ENCODE results near the gene MEGF9.
"Not testable (repeated sequence)": the region's sequence is repeated elsewhere in the genome, so short reads cannot be mapped to it uniquely, and the experiment has no call there.

MEGF9 gene

DNA sequence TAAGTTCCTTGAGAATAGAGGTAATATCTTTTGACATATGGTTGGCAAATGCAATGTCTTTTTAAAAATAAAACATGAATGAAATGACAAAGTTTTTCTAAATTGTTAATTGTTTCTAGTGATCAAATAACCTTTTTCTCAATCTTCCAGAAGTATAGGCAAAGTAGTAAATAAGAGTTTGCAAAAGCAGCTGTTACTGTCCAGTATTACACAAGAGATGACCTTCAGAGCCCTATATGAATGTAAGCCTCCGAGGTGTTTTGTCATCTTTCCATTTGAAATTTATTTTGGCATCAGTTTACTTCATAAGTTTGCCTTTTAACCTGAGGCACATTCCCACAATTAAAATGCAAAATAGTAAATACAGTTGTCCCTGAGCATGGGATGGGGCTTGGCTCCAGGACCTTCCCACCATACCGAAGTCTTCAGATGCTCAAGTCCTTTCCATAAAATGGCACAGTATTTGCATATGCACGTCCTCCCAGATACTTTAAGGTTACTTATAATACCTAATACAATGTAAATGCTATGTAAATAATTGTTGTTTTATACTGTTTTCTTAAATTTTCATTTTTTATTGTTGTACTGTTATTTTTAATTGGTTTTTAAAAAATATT, 65.6 kb downstream of the MEGF9 start:
- Mint-ChIP-seq H3K9me3 (no peaks in the 10 kb centered on the region), H3K27ac (no peak overlapping the region)
- no peak for DNase-seq (ENCODE audit: low spot score)

DNA sequence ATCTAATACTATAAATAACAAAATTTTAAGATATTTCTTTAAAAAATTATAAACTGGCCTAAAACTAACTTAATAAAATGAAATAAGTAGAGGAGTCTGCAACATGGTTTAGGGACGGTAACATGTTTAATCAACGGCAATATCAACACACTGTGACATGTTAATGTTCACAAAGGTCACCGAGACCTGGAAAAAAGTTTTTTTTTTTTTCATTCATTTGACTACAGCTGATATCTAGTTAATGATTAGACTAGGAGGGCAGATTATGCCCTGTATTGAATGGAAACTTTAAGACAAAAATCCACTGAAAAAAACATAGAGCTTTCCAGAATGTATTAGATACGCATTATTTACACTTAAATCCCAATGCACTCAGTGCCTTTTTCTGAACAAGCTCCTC, 67.3 kb downstream of the MEGF9 start:
- no peaks in the 10 kb centered on the region for H3K4me1 Mint-ChIP-seq (ENCODE audit: low read depth)

More for the DNA sequence above, 65.6 kb downstream of the MEGF9 start:
- H3K36me3 Mint-ChIP-seq (ENCODE audit: low read depth), result no peaks in the 10 kb centered on the region
- peaks cover 2% of the 10 kb centered on the region for H3K4me1 Mint-ChIP-seq (ENCODE audit: low read depth)
- H3K27me3 Mint-ChIP-seq (ENCODE audit: low read depth), result no peaks in the 10 kb centered on the region
- H3K4me3 Mint-ChIP-seq, result no peak overlapping the region

DNA sequence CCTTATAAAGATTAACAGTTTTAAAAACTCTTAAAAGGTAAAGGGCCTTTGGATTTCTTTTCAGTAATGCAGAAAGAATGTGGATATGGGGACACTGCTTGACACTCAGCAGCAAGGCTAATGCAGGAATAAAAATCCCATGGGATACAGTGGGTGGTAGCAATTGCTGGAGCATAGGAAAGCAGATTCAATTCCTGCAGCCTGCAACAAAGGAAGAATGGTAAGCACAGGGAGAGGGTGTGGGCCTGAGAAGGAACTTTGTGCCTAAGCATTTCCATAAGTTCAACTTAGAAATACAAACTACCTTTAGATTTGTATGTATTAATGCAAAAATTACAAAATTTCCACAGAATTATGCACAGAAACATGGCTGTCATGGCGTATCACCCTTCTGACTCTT, 68.5 kb downstream of the MEGF9 start:
- no peaks in the 10 kb centered on the region for H3K4me1 Mint-ChIP-seq (ENCODE audit: low read depth)
- H3K36me3 Mint-ChIP-seq (ENCODE audit: low read depth), result no peaks in the 10 kb centered on the region
- no peak overlapping the region for H3K4me3 Mint-ChIP-seq
- no peaks in the 10 kb centered on the region for H3K9me3 Mint-ChIP-seq
- H3K27me3 Mint-ChIP-seq (ENCODE audit: low read depth), result no peaks in the 10 kb centered on the region
- no peak overlapping the region for H3K27ac Mint-ChIP-seq
- DNase-seq (ENCODE audit: low spot score), result no peak

More for the DNA sequence above, 67.3 kb downstream of the MEGF9 start:
- Mint-ChIP-seq H3K27ac (no peak overlapping the region), H3K4me3 (no peak overlapping the region), H3K36me3 (ENCODE audit: low read depth) (no peaks in the 10 kb centered on the region), H3K9me3 (no peaks in the 10 kb centered on the region), H3K27me3 (ENCODE audit: low read depth) (no peaks in the 10 kb centered on the region)
- no peak for DNase-seq (ENCODE audit: low spot score)

DNA sequence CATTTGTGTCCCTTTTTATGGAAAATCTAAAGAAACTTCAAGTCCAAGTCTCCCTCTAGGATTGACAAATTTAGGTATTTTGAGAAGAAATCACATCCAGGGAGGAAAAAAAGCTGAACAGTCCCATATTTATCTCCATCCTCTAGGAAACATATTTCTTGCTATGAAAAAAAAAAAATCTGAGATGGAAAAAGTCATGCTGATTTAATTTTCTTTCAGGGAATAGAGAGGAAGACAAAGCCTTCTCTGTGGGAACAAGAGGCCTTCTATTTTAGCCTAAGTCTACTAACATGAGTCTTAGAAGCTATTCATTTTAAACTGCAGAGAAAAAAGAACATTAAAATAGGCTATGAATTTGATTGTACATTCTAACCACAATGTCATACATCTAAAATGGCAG, 71.2 kb downstream of the MEGF9 start:
- Mint-ChIP-seq H3K36me3 (ENCODE audit: low read depth) (no peaks in the 10 kb centered on the region), H3K4me3 (no peak overlapping the region), H3K27ac (no peak overlapping the region), H3K27me3 (ENCODE audit: low read depth) (no peaks in the 10 kb centered on the region), H3K9me3 (no peaks in the 10 kb centered on the region), H3K4me1 (ENCODE audit: low read depth) (no peaks in the 10 kb centered on the region)
- DNase-seq (ENCODE audit: low spot score), result no peak

DNA sequence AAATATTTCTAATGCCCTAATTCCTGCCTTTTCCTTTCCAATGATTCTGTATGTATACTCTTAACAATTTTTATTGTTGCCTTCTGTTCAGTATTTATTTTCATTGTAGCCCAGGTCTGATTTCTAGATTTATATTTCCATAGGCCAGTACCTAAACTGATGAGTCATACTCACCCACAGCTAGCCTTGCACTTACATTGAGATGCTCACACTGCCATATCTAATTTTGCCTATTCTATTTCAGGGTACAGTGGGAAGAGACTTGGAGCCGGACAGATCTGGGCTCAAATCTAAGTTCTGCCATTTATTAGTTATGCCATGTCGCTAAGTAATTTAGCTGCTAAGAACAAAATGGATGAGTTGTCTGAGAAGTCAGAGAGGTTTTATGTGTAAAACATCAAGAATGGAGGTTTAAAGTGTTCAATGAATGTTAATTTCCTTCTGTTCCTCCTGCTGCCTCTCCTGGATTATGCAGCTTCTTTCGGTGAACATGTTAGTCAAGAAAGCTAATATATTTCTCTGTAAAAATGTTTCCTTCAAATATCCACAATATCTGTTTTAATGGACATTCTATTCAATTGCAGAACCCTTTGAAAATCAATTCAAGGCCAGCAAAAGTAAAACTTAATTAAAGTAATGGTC, 72.0 kb downstream of the MEGF9 start:
- Mint-ChIP-seq H3K4me1 (ENCODE audit: low read depth) (no peaks in the 10 kb centered on the region), H3K27me3 (ENCODE audit: low read depth) (no peaks in the 10 kb centered on the region), H3K27ac (no peak overlapping the region), H3K36me3 (ENCODE audit: low read depth) (no peaks in the 10 kb centered on the region), H3K9me3 (no peaks in the 10 kb centered on the region), H3K4me3 (no peak overlapping the region)
- DNase-seq (ENCODE audit: low spot score), result no peak

DNA sequence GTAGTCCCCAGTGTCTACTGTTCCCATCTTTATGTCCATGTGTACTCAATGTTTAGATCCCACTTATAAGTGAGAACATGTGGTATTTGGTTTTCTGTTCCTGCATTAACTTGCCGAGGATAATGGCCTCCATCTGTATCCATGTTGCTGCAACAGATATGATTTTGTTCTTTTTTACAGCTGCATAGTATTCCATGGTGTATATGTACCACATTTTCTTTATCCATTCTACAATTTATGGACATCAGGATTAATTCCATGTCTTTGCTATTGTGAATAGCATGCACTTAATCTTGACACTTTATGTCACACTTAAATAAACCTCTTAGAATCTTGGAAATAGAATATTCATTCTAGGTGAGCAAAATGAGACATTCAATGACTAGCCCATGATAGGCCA, 73.4 kb downstream of the MEGF9 start:
- H3K36me3 Mint-ChIP-seq (ENCODE audit: low read depth), result not testable (repeated sequence)

DNA sequence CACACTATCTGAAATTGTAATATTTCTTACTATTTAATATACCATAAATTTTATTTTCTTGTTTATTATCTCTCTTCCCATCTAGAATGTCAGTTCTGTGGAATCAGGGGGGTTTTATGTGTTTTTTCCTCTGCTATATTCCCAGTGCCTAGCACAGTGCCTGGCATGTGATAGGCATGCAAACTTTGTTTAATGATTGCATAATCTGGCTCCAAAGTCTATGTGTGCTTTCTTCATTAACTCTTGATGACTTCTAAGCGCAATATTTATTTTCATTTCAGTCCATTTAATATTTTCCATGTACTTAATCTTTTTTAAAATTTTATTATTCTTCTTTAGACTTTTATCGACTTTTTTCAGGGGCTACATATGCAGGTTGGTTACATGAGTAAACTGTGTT, 73.9 kb downstream of the MEGF9 start:
- H3K9me3 Mint-ChIP-seq, result peaks cover 6% of the 10 kb centered on the region
- H3K36me3 Mint-ChIP-seq (ENCODE audit: low read depth), result peaks cover 3% of the 10 kb centered on the region
- H3K4me1 Mint-ChIP-seq (ENCODE audit: low read depth), result no peaks in the 10 kb centered on the region
- no peak for DNase-seq (ENCODE audit: low spot score)
- H3K27ac Mint-ChIP-seq, result no peak overlapping the region
- no peaks in the 10 kb centered on the region for H3K27me3 Mint-ChIP-seq (ENCODE audit: low read depth)
- no peak overlapping the region for H3K4me3 Mint-ChIP-seq

More for the DNA sequence above, 73.4 kb downstream of the MEGF9 start:
- H3K27ac Mint-ChIP-seq; H3K4me1 Mint-ChIP-seq (ENCODE audit: low read depth); DNase-seq (ENCODE audit: low spot score); H3K4me3 Mint-ChIP-seq; H3K27me3 Mint-ChIP-seq (ENCODE audit: low read depth); H3K9me3 Mint-ChIP-seq: not testable (repeated sequence)

DNA sequence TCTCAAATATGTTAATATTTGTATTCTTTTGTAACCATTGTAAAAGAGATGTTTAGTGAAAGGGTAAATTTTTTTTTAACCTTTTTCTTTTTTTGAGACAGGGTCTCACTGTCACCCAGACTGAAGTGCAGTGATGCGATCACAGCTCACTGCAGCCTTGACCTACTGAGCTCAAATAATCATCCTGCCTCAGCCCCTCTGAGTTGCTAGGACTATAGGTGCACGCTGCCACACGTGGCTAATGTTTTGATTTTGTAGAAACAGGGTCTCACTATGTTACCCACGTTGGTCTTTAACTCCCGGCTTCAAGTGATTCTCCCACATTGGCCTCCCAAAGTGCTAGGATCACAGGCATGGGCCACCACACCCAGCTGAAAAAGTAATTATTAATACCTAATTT, 76.4 kb downstream of the MEGF9 start:
- H3K27me3 Mint-ChIP-seq (ENCODE audit: low read depth), result no peaks in the 10 kb centered on the region

DNA sequence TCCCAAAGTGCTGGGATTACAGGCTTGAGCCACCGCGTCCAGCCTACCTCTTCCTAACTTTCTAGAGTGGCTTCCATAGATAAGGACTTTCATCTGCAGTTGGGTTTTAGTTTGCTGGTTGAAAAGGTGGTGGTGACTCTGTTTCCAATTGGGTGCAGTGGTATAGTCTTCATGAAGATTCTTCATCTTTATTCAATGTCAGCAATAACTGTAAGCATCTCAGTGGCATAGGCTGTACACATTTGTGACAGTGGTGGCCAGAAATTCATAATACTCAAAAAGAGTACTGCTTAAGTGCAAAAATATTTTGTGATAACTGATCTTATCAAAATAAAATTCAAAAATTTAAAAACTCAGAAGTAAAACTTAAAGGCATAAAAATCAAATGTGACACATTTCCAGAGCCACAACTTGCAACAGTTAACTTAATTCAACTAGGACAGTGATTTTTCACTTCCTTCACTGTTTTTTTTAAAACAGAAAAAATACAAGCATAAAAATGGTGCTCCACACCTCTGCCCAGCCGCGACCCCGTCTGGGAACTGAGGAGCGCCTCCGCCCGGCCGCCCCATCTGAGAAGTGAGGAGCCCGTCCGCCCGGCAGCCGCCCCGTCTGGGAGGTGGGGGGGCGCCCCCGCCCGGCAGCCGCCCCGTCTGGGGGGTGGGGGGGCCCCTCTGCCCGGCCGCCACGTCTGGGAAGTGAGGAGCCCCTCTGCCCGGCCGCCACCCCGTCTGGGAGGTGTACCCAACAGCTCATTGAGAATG, 77.9 kb downstream of the MEGF9 start:
- H3K4me1 Mint-ChIP-seq (ENCODE audit: low read depth), result no peaks in the 10 kb centered on the region
- peaks cover 2% of the 10 kb centered on the region for H3K27me3 Mint-ChIP-seq (ENCODE audit: low read depth)
- DNase-seq (ENCODE audit: low spot score), result no peak
- H3K9me3 Mint-ChIP-seq, result peaks cover 17% of the 10 kb centered on the region
- H3K27ac Mint-ChIP-seq, result no peak overlapping the region
- no peak overlapping the region for H3K4me3 Mint-ChIP-seq
- peaks cover 3% of the 10 kb centered on the region for H3K36me3 Mint-ChIP-seq (ENCODE audit: low read depth)

More for the DNA sequence above, 76.4 kb downstream of the MEGF9 start:
- Mint-ChIP-seq H3K4me3 (no peak overlapping the region), H3K9me3 (peaks cover 17% of the 10 kb centered on the region), H3K36me3 (ENCODE audit: low read depth) (peaks cover 3% of the 10 kb centered on the region), H3K27ac (no peak overlapping the region), H3K4me1 (ENCODE audit: low read depth) (no peaks in the 10 kb centered on the region)
- no peak for DNase-seq (ENCODE audit: low spot score)

DNA sequence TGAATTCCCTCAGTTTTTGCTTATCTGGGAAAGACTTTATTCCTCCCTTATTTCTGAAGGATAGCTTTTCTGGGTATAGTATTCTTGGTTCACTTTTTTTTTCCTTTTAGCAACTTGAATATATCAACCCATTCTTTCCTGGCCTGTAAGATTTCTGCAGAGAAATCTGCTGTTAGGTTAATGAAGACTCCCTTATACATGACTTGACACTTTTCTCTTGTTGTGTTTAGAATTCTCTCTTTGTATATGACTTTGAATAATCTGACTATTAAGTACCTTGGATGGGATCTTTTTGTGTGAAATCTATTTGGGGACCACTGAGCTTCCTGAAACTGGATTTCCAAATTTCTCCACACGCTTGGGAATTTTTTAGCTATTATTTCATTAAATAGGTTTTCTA, 79.3 kb downstream of the MEGF9 start:
- no peak for DNase-seq (ENCODE audit: low spot score)
- no peak overlapping the region for H3K4me3 Mint-ChIP-seq
- no peaks in the 10 kb centered on the region for H3K4me1 Mint-ChIP-seq (ENCODE audit: low read depth)
- H3K36me3 Mint-ChIP-seq (ENCODE audit: low read depth), result peaks cover 3% of the 10 kb centered on the region
- peaks cover 2% of the 10 kb centered on the region for H3K27me3 Mint-ChIP-seq (ENCODE audit: low read depth)
- H3K27ac Mint-ChIP-seq, result no peak overlapping the region
- H3K9me3 Mint-ChIP-seq, result peaks cover 17% of the 10 kb centered on the region

DNA sequence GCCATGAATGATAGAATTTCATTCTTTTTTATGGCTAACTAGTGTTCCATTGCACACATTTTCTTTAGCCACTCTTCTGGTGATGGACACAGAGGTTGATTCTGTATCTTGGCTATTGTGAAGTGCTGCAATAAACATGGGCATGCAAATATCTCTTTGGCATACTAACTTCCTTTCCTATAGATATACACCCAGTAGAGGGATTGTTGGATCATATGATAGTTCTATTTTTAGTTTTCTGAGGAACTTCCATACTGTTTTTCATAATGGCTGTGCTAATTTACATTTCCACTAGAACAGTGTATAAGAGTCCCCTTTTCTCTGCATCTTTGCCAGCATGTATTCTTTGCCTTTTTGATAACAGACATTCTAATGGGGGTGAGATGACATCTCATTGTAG, 83.9 kb downstream of the MEGF9 start:
- Mint-ChIP-seq H3K9me3 (peaks cover 11% of the 10 kb centered on the region), H3K27ac (no peak overlapping the region), H3K36me3 (ENCODE audit: low read depth) (no peaks in the 10 kb centered on the region), H3K27me3 (ENCODE audit: low read depth) (peaks cover 2% of the 10 kb centered on the region), H3K4me3 (no peak overlapping the region), H3K4me1 (ENCODE audit: low read depth) (peaks cover 2% of the 10 kb centered on the region)
- DNase-seq (ENCODE audit: low spot score), result no peak

DNA sequence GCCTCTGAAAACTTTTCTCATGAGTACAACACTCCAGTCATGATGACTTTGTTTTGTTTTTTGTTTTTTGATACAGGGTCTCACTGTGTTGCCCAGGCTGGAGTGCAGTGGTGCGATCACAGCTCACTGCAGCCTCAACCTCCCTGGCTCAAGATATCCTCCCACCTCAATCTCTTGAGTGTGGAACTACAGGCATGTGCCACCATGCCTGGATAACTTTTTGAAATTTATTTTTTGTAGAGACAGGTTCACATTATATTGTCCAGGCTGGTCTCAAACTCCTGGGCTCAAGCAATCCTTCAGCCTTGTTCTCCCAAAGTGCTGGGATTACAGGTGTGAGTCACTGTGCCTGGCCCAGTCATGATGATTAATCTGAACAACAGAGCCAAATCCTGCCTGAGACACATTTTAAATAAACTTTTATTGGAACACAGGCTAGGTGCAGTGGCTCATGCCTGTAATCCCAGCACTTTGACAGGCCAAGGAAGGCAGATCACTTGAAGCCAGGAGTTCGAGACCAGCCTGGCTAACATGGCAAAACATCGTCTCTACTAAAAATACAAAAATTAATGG, 85.3 kb downstream of the MEGF9 start:
- H3K36me3 Mint-ChIP-seq (ENCODE audit: low read depth); H3K4me1 Mint-ChIP-seq (ENCODE audit: low read depth); H3K27ac Mint-ChIP-seq; DNase-seq (ENCODE audit: low spot score); H3K27me3 Mint-ChIP-seq (ENCODE audit: low read depth); H3K9me3 Mint-ChIP-seq; H3K4me3 Mint-ChIP-seq: not testable (repeated sequence)

DNA sequence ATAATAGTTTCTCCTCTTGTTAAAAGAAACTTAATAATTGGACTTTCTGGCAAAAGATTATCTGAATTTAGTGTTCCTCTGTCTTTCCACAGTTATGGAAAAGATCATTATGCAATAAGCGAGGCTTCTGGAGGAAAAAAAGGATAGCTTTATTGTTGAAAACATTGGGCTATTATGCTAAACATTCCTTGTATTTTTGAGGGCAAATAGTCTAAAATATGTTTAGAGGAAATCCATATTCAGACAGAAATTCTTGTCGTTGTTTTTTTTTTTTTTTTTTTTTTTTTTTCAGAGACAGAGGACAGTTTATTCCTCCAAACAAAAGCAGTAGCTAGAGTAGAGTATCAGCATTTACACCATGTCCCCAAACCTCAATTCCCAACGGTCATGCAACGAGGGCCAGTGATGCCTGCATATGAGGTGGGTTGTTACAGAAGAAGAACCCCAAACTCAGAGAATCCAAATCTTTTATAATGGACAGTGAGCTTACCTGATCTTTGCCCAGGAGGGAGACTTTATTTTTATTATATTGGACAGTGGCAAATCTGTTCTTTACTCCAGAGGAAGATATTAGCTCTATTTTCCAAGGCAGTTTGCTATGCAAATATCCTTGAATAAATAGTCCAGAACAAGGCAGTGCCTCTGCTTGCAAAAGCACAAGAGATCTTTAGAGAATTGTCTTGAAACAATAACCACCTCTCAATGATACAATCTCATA, 85.9 kb downstream of the MEGF9 start:
- no peaks in the 10 kb centered on the region for H3K36me3 Mint-ChIP-seq (ENCODE audit: low read depth)

DNA sequence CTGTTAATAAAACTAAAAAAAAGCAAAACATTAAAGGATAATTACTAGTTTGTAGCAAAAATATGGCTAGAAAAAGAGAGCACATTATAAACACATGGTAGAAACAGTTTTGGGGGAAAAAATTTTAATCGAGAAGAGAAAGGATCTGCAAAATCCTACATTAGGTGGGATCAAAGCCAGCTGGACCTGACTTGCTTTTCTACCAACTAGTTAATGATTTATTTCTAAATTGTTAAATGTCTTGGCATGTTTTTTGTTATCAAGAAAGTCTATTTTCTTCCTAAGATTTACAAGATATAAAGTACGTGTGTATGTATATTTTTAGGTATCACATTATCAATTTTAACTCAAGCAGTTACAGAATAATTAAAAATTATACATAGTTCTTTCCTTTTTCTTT, 87.2 kb downstream of the MEGF9 start:
- no peak for DNase-seq (ENCODE audit: low spot score)
- Mint-ChIP-seq H3K27me3 (ENCODE audit: low read depth) (peaks cover 2% of the 10 kb centered on the region), H3K27ac (no peak overlapping the region), H3K9me3 (no peaks in the 10 kb centered on the region), H3K4me1 (ENCODE audit: low read depth) (peaks cover 2% of the 10 kb centered on the region), H3K4me3 (no peak overlapping the region), H3K36me3 (ENCODE audit: low read depth) (no peaks in the 10 kb centered on the region)

More for the DNA sequence above, 85.9 kb downstream of the MEGF9 start:
- Mint-ChIP-seq H3K9me3 (no peaks in the 10 kb centered on the region), H3K4me3 (no peak overlapping the region), H3K4me1 (ENCODE audit: low read depth) (peaks cover 2% of the 10 kb centered on the region), H3K27me3 (ENCODE audit: low read depth) (peaks cover 2% of the 10 kb centered on the region), H3K27ac (no peak overlapping the region)
- no peak for DNase-seq (ENCODE audit: low spot score)

Data from T-helper 2 cell treated with Interferon-gamma antibody and Interleukin-4, amounts not matched to agents 5 μg/mL and 100 μg/mL, for 36 hours (primary cell).